Measurements from ENCODE around the gene CHTF18.

CHTF18 gene

GRCh38 chr16:763369-764183 is 24.8 kb upstream of the CHTF18 start:
- no peak for TF ChIP-seq CTCF (IDR thresholded peaks at IDR 0.05)

- no peak for TF ChIP-seq CTCF (IDR thresholded peaks at IDR 0.05)
Measured at GRCh38 chr16:764184-764750, 24.2 kb upstream of the CHTF18 start.

GRCh38 chr16:764848-765487 is 23.5 kb upstream of the CHTF18 start:
- TF ChIP-seq CTCF (IDR thresholded peaks at IDR 0.05): no peak

GRCh38 chr16:765488-765865 is 22.9 kb upstream of the CHTF18 start:
- TF ChIP-seq CTCF (IDR thresholded peaks at IDR 0.05): no peak

GRCh38 chr16:766008-766819 is 22.2 kb upstream of the CHTF18 start:
- TF ChIP-seq CTCF (IDR thresholded peaks at IDR 0.05): no peak

GRCh38 chr16:766820-767640 is 21.4 kb upstream of the CHTF18 start:
- no peak for TF ChIP-seq CTCF (IDR thresholded peaks at IDR 0.05)

Data from LNCAP (cell line).